Measurements from ENCODE around the gene HEG1.

Gene HEG1

DNA sequence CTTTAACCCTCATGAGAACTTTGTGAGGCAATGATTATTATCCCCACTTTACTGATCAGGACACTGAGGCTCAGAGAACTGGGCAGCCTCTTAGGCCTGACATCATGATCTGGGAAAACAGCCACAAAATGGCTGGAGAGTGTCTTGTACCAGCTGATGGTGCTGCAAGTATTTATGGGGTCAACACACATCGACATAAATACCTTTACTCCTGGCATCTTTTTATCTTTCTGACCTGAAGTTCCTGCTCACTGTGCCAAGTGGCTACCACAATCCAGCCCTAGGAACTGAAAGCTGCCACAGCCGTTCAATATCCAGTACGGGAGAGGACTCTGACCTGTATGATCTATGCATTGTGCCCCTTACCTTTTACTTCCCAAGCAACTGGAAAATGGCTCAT is 92.0 kb downstream of the HEG1 start:
- no peak overlapping the region for H3K18ac ChIP-seq (ENCODE audit: low read length)
- DNase-seq, result no peak
- H4K8ac ChIP-seq (ENCODE audit: low read depth, low read length), result no peak overlapping the region
- no peak overlapping the region for H2BK120ac ChIP-seq (ENCODE audit: insufficient read depth, low read length, poor library complexity)
- H2AFZ ChIP-seq (ENCODE audit: insufficient read depth, low read length, poor library complexity), result no peak overlapping the region
- peaks cover 5 to 8% of the 10 kb centered on the region in 2 experiments for H3K36me3 ChIP-seq (ENCODE audit: control insufficient read depth in 1 of 2, insufficient read depth in 2 of 2, low read length in 2 of 2)
- H3K9ac ChIP-seq (ENCODE audit: low read length), result no peak overlapping the region
- no peaks in the 10 kb centered on the region for H3K4me1 ChIP-seq (ENCODE audit: control insufficient read depth in 1 of 2, insufficient read depth in 2 of 2, low read length in 2 of 2)
- no peak overlapping the region for H4K91ac ChIP-seq (ENCODE audit: low read depth, low read length)
- H3K4me3 ChIP-seq (ENCODE audit: low read depth, low read length), result no peak overlapping the region
- no peak overlapping the region for H3K27ac ChIP-seq (ENCODE audit: low read depth, low read length)
- H3K14ac ChIP-seq (ENCODE audit: low read length), result no peak overlapping the region
- no peak overlapping the region for H3K4ac ChIP-seq (ENCODE audit: low read depth, low read length)
- no peak overlapping the region for H2BK12ac ChIP-seq (ENCODE audit: low read length)
- no CpG with 5 or more reads among the region's 3 CpGs for WGBS (ENCODE audit: extremely low coverage, insufficient coverage, insufficient read length)
- H2AK5ac ChIP-seq (ENCODE audit: low read length), result no peak overlapping the region
- H3K4me2 ChIP-seq (ENCODE audit: low read length), result no peak overlapping the region
- H3K23ac ChIP-seq (ENCODE audit: low read length), result no peak overlapping the region
- H3K79me1 ChIP-seq (ENCODE audit: low read length), result no peaks in the 10 kb centered on the region
- no peak overlapping the region for H4K12ac ChIP-seq (ENCODE audit: low read depth, low read length)
- H2BK5ac ChIP-seq (ENCODE audit: low read depth, low read length, poor library complexity), result no peak overlapping the region
- no peaks in the 10 kb centered on the region for H3K27me3 ChIP-seq (ENCODE audit: insufficient read depth, low read length)
- H3K79me2 ChIP-seq (ENCODE audit: control insufficient read depth, insufficient read depth, low read length, poor library complexity), result no peaks in the 10 kb centered on the region
- H3K9me3 ChIP-seq (ENCODE audit: insufficient read depth, low read depth, low read length), result peaks cover 2% of the 10 kb centered on the region

DNA sequence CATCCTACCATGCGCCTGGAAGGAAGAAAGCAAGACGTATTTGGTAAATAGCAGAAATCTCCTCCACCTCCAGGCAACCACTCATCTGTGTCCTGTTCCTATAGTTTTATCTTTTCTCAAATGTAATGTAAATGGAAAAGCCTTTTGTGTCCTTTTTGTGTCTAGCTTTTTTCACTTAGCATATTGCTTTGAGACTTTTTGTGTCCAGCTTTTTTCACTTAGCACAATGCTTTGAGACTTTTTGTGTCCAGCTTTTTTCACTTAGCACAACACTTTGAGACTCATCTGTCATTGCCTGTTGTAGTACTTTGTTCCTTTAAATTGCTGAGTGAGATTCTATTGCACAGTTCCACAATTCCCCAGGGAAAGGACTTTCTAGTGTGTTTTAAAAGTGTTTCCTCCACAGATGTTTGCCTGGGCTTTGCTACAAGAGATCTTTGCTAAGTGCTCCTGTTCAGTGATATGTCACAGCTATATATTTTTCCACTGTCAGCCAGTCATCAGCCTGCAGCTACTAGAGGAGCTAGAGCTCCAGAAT is 93.3 kb downstream of the HEG1 start:
- Histone ChIP-seq H2BK5ac (ENCODE audit: low read depth, low read length, poor library complexity) (no peak overlapping the region), H3K79me2 (ENCODE audit: control insufficient read depth, insufficient read depth, low read length, poor library complexity) (no peaks in the 10 kb centered on the region), H3K9ac (ENCODE audit: low read length) (no peak overlapping the region), H3K36me3 (ENCODE audit: control insufficient read depth in 1 of 2, insufficient read depth in 2 of 2, low read length in 2 of 2) (no peaks in the 10 kb centered on the region), H4K91ac (ENCODE audit: low read depth, low read length) (no peak overlapping the region), H3K4me2 (ENCODE audit: low read length) (no peak overlapping the region), H3K9me3 (ENCODE audit: insufficient read depth, low read depth, low read length) (peaks cover 2% of the 10 kb centered on the region), H3K4me3 (ENCODE audit: low read depth, low read length) (no peak overlapping the region), H2BK120ac (ENCODE audit: insufficient read depth, low read length, poor library complexity) (no peak overlapping the region), H3K79me1 (ENCODE audit: low read length) (no peaks in the 10 kb centered on the region), H2AK5ac (ENCODE audit: low read length) (no peak overlapping the region), H4K8ac (ENCODE audit: low read depth, low read length) (no peak overlapping the region), H3K4me1 (ENCODE audit: control insufficient read depth in 1 of 2, insufficient read depth in 2 of 2, low read length in 2 of 2) (no peaks in the 10 kb centered on the region), H2AFZ (ENCODE audit: insufficient read depth, low read length, poor library complexity) (no peak overlapping the region), H2BK12ac (ENCODE audit: low read length) (no peak overlapping the region), H3K14ac (ENCODE audit: low read length) (no peak overlapping the region), H3K27me3 (ENCODE audit: insufficient read depth, low read length) (no peaks in the 10 kb centered on the region), H3K23ac (ENCODE audit: low read length) (no peak overlapping the region), H4K12ac (ENCODE audit: low read depth, low read length) (no peak overlapping the region), H3K4ac (ENCODE audit: low read depth, low read length) (no peak overlapping the region), H3K27ac (ENCODE audit: low read depth, low read length) (no peak overlapping the region), H3K18ac (ENCODE audit: low read length) (no peak overlapping the region)
- WGBS (ENCODE audit: extremely low coverage, insufficient coverage, insufficient read length), result no CpG with 5 or more reads among the region's 2 CpGs
- DNase-seq, result no peak

- Histone ChIP-seq H3K4me3 (ENCODE audit: low read depth, low read length) (no peak overlapping the region), H3K4me1 (ENCODE audit: control insufficient read depth in 1 of 2, insufficient read depth in 2 of 2, low read length in 2 of 2) (no peaks in the 10 kb centered on the region)
Measured at GRCh38 chr3:124960698-124961097, 95.1 kb downstream of the HEG1 start.

GRCh38 chr3:124960105-124960504 is 95.7 kb downstream of the HEG1 start:
- Histone ChIP-seq H3K9me3 (ENCODE audit: insufficient read depth, low read depth, low read length) (peaks cover 2% of the 10 kb centered on the region), H3K4me1 (ENCODE audit: control insufficient read depth in 1 of 2, insufficient read depth in 2 of 2, low read length in 2 of 2) (no peaks in the 10 kb centered on the region), H3K27ac (ENCODE audit: low read depth, low read length) (no peak overlapping the region), H2BK12ac (ENCODE audit: low read length) (no peak overlapping the region), H3K79me1 (ENCODE audit: low read length) (no peaks in the 10 kb centered on the region), H3K14ac (ENCODE audit: low read length) (no peak overlapping the region), H3K79me2 (ENCODE audit: control insufficient read depth, insufficient read depth, low read length, poor library complexity) (no peaks in the 10 kb centered on the region), H3K36me3 (ENCODE audit: control insufficient read depth in 1 of 2, insufficient read depth in 2 of 2, low read length in 2 of 2) (no peaks in the 10 kb centered on the region), H4K8ac (ENCODE audit: low read depth, low read length) (no peak overlapping the region), H3K9ac (ENCODE audit: low read length) (no peak overlapping the region), H3K27me3 (ENCODE audit: insufficient read depth, low read length) (no peaks in the 10 kb centered on the region), H3K4me3 (ENCODE audit: low read depth, low read length) (no peak overlapping the region), H3K4ac (ENCODE audit: low read depth, low read length) (no peak overlapping the region), H3K18ac (ENCODE audit: low read length) (no peak overlapping the region), H2BK120ac (ENCODE audit: insufficient read depth, low read length, poor library complexity) (no peak overlapping the region), H3K4me2 (ENCODE audit: low read length) (no peak overlapping the region), H2AK5ac (ENCODE audit: low read length) (no peak overlapping the region), H2AFZ (ENCODE audit: insufficient read depth, low read length, poor library complexity) (no peak overlapping the region), H4K91ac (ENCODE audit: low read depth, low read length) (no peak overlapping the region), H3K23ac (ENCODE audit: low read length) (no peak overlapping the region), H4K12ac (ENCODE audit: low read depth, low read length) (no peak overlapping the region), H2BK5ac (ENCODE audit: low read depth, low read length, poor library complexity) (no peak overlapping the region)
- DNase-seq, result no peak
- no CpG with 5 or more reads among the region's 3 CpGs for WGBS (ENCODE audit: extremely low coverage, insufficient coverage, insufficient read length)

More at GRCh38 chr3:124960698-124961097, 95.1 kb downstream of the HEG1 start:
- H3K14ac ChIP-seq (ENCODE audit: low read length), result no peak overlapping the region
- no peak overlapping the region for H3K4me2 ChIP-seq (ENCODE audit: low read length)
- no peak overlapping the region for H2BK120ac ChIP-seq (ENCODE audit: insufficient read depth, low read length, poor library complexity)
- H3K27me3 ChIP-seq (ENCODE audit: insufficient read depth, low read length), result no peaks in the 10 kb centered on the region
- H3K18ac ChIP-seq (ENCODE audit: low read length), result no peak overlapping the region
- no peak overlapping the region for H3K9ac ChIP-seq (ENCODE audit: low read length)
- H4K12ac ChIP-seq (ENCODE audit: low read depth, low read length), result no peak overlapping the region
- no peak overlapping the region for H4K8ac ChIP-seq (ENCODE audit: low read depth, low read length)
- H3K79me2 ChIP-seq (ENCODE audit: control insufficient read depth, insufficient read depth, low read length, poor library complexity), result no peaks in the 10 kb centered on the region
- no peak overlapping the region for H3K23ac ChIP-seq (ENCODE audit: low read length)
- no peak overlapping the region for H2BK12ac ChIP-seq (ENCODE audit: low read length)
- no peaks in the 10 kb centered on the region for H3K79me1 ChIP-seq (ENCODE audit: low read length)
- H2AK5ac ChIP-seq (ENCODE audit: low read length), result no peak overlapping the region
- H3K9me3 ChIP-seq (ENCODE audit: insufficient read depth, low read depth, low read length), result peaks cover 2% of the 10 kb centered on the region
- H2AFZ ChIP-seq (ENCODE audit: insufficient read depth, low read length, poor library complexity), result no peak overlapping the region
- H3K4ac ChIP-seq (ENCODE audit: low read depth, low read length), result no peak overlapping the region
- no peaks in the 10 kb centered on the region for H3K36me3 ChIP-seq (ENCODE audit: control insufficient read depth in 1 of 2, insufficient read depth in 2 of 2, low read length in 2 of 2)
- no peak overlapping the region for H3K27ac ChIP-seq (ENCODE audit: low read depth, low read length)
- no peak for DNase-seq
- H2BK5ac ChIP-seq (ENCODE audit: low read depth, low read length, poor library complexity), result no peak overlapping the region
- no CpG with 5 or more reads among the region's 5 CpGs for WGBS (ENCODE audit: extremely low coverage, insufficient coverage, insufficient read length)
- no peak overlapping the region for H4K91ac ChIP-seq (ENCODE audit: low read depth, low read length)

Measured in trophoblast cell (in vitro differentiated cells and primary cell).